ENCODE results near the gene ZNF599. TPM values are rescaled to one million over a fixed set of nuclear protein-coding genes. Genes with fewer than 3 reads are reported as not detected.

The ZNF599 gene
- total RNA-seq, 1 donor from 2014 or later: 10.1 TPM

DNA sequence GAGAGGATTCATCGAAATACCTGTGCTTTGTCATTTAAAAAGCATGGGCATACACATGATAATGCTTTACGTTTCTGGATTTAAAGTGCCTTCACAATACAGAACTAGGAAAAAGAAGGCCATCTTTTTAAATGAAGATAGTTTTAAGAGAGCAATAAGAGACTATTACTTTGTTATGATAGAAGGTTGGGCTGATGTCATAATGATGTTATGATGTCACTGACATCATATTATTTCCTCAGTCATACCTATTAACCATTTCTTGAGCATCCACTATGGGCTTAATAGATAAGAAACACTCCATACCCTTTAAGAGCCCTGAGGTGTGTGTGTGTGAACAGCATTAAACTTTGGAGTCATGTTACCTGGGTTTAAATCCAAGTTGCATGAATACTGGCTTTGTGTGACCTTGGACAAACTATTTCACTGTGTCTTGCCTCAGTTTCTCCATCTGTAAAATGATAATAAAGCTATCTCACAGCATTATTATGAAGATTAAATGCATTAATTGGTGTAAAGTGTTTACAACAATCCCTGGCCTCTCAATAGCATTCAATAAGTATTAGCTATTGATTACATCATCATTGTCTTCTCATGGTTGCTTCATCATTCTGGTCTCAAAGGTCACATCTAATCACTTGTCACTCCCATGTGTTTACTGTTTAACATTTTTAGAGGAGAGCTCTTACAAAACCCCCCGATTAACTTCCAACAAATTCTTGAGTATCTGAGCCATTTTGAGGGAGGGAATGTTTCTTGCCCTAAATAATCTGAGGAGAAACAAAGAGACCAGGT, 27.9 kb downstream of the ZNF599 start:
- Mint-ChIP-seq H3K4me3 (no peak overlapping the region), H3K9me3 (peaks cover 46% of the 10 kb centered on the region), H3K27ac (ENCODE audit: unreplicated experiment) (no peak overlapping the region), H3K36me3 (ENCODE audit: low read depth) (peaks cover 73% of the 10 kb centered on the region), H3K4me1 (no peaks in the 10 kb centered on the region), H3K27me3 (ENCODE audit: low read depth) (no peaks in the 10 kb centered on the region)
- TF ChIP-seq, protein P1, sequence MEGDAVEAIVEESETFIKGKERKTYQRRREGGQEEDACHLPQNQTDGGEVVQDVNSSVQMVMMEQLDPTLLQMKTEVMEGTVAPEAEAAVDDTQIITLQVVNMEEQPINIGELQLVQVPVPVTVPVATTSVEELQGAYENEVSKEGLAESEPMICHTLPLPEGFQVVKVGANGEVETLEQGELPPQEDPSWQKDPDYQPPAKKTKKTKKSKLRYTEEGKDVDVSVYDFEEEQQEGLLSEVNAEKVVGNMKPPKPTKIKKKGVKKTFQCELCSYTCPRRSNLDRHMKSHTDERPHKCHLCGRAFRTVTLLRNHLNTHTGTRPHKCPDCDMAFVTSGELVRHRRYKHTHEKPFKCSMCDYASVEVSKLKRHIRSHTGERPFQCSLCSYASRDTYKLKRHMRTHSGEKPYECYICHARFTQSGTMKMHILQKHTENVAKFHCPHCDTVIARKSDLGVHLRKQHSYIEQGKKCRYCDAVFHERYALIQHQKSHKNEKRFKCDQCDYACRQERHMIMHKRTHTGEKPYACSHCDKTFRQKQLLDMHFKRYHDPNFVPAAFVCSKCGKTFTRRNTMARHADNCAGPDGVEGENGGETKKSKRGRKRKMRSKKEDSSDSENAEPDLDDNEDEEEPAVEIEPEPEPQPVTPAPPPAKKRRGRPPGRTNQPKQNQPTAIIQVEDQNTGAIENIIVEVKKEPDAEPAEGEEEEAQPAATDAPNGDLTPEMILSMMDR (conservative IDR thresholded peaks at IDR 0.05): no peak
- DNase-seq (ENCODE audit: low read depth, low spot score): no peak

DNA sequence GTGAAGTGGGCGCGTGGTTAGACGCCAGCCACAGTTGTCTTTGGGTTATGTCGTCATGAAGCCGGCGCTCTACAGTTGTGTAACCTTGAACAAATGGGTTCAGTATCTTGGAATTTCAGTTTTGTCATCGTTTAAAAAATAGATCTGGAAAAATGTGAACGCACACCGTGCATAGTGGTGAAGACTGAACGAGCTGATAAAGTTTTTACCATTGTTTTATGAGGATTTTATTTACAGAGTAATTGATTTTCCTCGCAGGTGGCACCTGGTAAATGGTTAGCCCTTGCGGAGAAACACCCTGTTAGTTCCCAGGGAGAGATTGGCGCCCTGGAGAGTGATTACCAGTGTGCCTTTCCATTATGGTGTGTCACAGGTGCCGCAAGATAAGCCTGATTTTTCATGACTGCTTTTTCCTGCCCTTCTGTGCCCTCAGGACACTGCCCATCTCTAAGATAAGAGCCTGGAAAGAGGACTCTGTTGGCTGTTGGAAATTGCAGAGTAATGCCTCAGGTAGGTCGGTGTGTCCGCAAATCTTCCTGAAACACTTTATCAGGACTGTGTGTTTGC, 38.4 kb downstream of the ZNF599 start:
- TF ChIP-seq, protein P1 (conservative IDR thresholded peaks at IDR 0.05): no peak
- no peak for DNase-seq (ENCODE audit: low read depth, low spot score)
- Mint-ChIP-seq H3K4me1 (peaks cover 22% of the 10 kb centered on the region), H3K27ac (ENCODE audit: unreplicated experiment) (peak overlapping the region; percentile 99), H3K9me3 (peaks cover 5% of the 10 kb centered on the region), H3K36me3 (ENCODE audit: low read depth) (peaks cover 25% of the 10 kb centered on the region), H3K27me3 (ENCODE audit: low read depth) (no peaks in the 10 kb centered on the region), H3K4me3 (peak overlapping the region; percentile 94)

DNA sequence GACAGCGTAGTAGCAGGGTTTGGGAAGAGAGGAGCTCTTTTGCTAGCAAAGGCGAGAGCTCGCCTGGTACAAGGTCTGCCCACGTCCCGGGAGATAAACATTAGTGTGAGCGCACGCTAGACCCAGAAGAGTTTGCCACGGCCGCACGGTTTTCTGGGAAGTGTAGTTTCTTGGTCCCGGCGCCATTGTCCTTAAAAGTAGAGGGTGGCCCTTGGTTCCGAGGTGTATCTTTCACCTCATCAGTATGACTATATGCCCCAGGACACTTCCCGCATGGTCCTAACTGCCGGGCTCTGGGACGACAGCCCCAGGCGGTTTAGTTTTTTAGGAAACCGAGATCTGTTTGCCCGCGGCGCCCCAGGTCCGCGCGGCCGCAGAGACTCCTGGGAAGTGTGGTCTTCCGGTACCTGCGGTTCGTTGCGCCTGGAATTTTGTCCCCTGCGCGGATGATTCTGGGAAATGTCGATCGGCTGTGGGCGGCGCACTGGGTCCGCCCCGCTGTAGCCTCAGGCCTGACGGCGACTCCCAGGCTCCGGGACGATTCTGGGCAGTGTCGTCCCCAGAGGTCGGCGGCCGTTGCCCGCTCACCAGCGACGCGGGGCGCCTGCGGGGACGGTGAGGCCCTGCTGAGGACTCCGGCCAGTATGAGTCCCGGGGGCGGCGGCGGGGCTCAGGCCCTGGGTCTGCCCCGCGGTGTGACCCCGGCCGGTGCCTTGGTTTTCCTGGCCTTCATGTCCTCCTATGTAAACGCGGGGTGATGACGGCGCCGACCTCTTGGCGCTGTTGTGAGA, 39.1 kb downstream of the ZNF599 start, which contains the start of gene ZNF181:
TSS of gene ZNF181 (plus strand) at position 498 of the 791 bp plus-strand sequence. CDS start 795 bp downstream, outside the sequence.
- TF ChIP-seq, protein P1 (conservative IDR thresholded peaks at IDR 0.05): no peak
- no peaks in the 10 kb centered on the region for H3K27me3 Mint-ChIP-seq (ENCODE audit: low read depth)
- DNase-seq (ENCODE audit: low read depth, low spot score): peak; percentile 79
- H3K27ac Mint-ChIP-seq (ENCODE audit: unreplicated experiment): peak within 1 kb of the TSS; percentile 99
- peaks cover 3% of the 10 kb centered on the region for H3K9me3 Mint-ChIP-seq
- H3K36me3 Mint-ChIP-seq (ENCODE audit: low read depth): peaks cover 18% of the 10 kb centered on the region
- H3K4me1 Mint-ChIP-seq: peaks cover 22% of the 10 kb centered on the region
- H3K4me3 Mint-ChIP-seq: peak within 1 kb of the TSS; percentile 94

DNA sequence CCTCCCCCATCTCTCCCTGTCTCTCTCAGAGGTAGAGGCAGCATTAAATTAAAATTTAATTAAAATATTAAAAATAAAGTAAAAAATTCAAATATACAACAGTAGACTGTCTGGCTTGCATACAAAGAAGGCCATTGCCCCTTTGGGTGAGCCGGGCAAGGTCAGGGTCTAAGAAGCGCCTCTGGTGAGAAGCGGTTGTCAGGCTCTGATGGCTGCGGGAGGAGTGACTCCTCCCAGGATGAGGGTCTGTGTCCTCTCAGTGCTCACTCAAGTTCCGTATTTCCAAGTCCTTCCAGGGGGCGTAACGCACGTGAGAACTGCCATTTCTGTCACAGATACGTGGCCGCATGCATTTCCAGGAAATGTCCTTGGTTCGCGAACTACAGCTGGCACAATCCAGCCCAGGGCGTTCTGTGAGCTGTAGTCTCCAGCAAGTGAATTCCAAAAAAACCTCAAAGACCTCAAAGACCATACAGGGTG, 39.7 kb downstream of the ZNF599 start:
- Mint-ChIP-seq H3K36me3 (ENCODE audit: low read depth) (peaks cover 15% of the 10 kb centered on the region), H3K4me1 (peaks cover 22% of the 10 kb centered on the region), H3K4me3 (peak overlapping the region; percentile 94), H3K27me3 (ENCODE audit: low read depth) (no peaks in the 10 kb centered on the region), H3K9me3 (no peaks in the 10 kb centered on the region), H3K27ac (ENCODE audit: unreplicated experiment) (peak overlapping the region; percentile 99)
- DNase-seq (ENCODE audit: low read depth, low spot score): no peak
- TF ChIP-seq, protein P1 (conservative IDR thresholded peaks at IDR 0.05): no peak

DNA sequence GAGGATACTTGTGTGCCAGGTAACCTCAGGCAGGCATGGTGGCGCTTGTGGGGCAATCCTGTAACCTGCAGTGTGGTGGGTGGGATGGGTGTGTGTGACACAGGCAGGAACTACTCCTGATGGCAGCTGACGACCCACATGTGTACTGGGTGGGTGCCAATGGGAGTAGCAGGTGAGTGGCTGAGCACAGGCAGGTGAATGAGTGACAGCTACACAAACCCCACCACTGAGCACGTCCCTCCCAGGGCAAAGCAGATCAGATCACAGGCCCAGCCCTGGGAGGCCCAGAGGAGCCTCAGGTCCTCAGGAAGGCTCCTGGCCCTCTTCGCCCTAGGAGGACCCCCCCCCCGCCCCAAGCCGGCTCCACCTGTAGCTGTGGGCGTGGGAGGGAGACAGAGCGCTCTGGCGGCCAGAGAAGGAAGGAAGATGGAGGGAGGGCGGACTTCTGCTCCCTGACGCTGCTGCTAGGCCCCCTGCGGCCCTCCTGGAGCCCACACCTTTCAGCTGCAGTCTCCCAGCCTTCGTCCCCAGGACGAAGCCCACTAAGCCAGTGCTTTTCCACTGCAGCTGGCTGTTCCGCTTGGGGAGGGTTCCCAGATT, 40.3 kb downstream of the ZNF599 start:
- Mint-ChIP-seq H3K9me3 (no peaks in the 10 kb centered on the region), H3K36me3 (ENCODE audit: low read depth) (peaks cover 11% of the 10 kb centered on the region), H3K27ac (ENCODE audit: unreplicated experiment) (no peak overlapping the region), H3K4me1 (peaks cover 22% of the 10 kb centered on the region), H3K27me3 (ENCODE audit: low read depth) (peaks cover 3% of the 10 kb centered on the region), H3K4me3 (peak overlapping the region; percentile 51)
- DNase-seq (ENCODE audit: low read depth, low spot score): no peak
- TF ChIP-seq, protein P1 (conservative IDR thresholded peaks at IDR 0.05): no peak

All from neural crest cell (in vitro differentiated cells).